Breast epithelium (tissue), 4 donors: ENCODE measurements around the gene RIOX2. TPM values are rescaled to one million over a fixed set of nuclear protein-coding genes. Genes with fewer than 3 reads are reported as not detected.

ENCODE experiments used
- DNase-seq, 2 donors: peaks; one replicate each; pipeline ENCODE4 v3.0.0-alpha.2; 2019; ENCODE audit warnings: low spot score in 2 of 2
- H3K27ac ChIP-seq, 2 donors: fragments of 200-600 bp; sonication (generic) in 1 of 2; one replicate each; pipeline ENCODE4 v1.5.1; 2016 to 2019; ENCODE audit warnings: mild to moderate bottlenecking in 1 of 2
- H3K27me3 ChIP-seq, 2 donors: fragments of 200-600 bp; sonication (generic) in 1 of 2; one replicate each; pipeline versions ENCODE4 v1.5.1 to v1.6.0; 2017 to 2019; ENCODE audit warnings: control low read depth in 1 of 2, mild to moderate bottlenecking in 1 of 2
- H3K36me3 ChIP-seq: fragments of 200-600 bp; one replicate; pipeline ENCODE4 v1.5.1; 2019
- H3K4me1 ChIP-seq, 2 donors: fragments of 200-600 bp; sonication (generic); one replicate each; pipeline ENCODE4 v1.5.1; 2016 to 2019; ENCODE audit warnings: control low read depth in 1 of 2
- H3K4me3 ChIP-seq, 3 donors: fragments of 200-600 bp; sonication (generic); 1 replicate in 2 of 3; 2 replicates in 1 of 3; pipeline ENCODE4 v1.5.1; 2016 to 2019; ENCODE audit warnings: mild to moderate bottlenecking in 3 of 3, moderate library complexity in 2 of 3
- H3K9me3 ChIP-seq, 2 donors: fragments of 200-600 bp; sonication (generic) in 1 of 2; one replicate each; pipeline ENCODE4 v1.5.1; 2016 to 2019; ENCODE audit warnings: control low read depth in 1 of 2
- POLR2A ChIP-seq: fragments of 450-650 bp; IDR thresholded peaks from one replicate; pipeline ENCODE4 v1.6.1; 2016; ENCODE audit warnings: antibody characterized with exemption, mild to moderate bottlenecking, moderate library complexity
- POLR2AphosphoS5 ChIP-seq, 3 donors: sonication (generic); formaldehyde crosslinking; IDR thresholded peaks; one replicate each; pipeline ENCODE4 v1.6.1; 2017; ENCODE audit warnings: antibody characterized with exemption in 3 of 3
- intact Hi-C: fragments of 100-400 bp; cut with DNase I; formaldehyde crosslinking; loops from one replicate; pipeline ENCODE4 v1.15.1; 2023; ENCODE audit warnings: low total_unique reads
- total RNA-seq, 3 donors: library from RNA; depleted of rRNA; stranded (reverse); fragments of >200 nt; gene quantifications; one replicate each; pipeline ENCODE4 v1.1.0, GENCODE V29; 2016
- TF ChIP-seq, protein P1 (sequence below), 3 donors: fragments of 450-650 bp; IDR thresholded peaks; one replicate each; pipeline ENCODE4 v1.5.1; 2016 to 2017; ENCODE audit warnings: antibody characterized with exemption in 3 of 3, mild to moderate bottlenecking in 3 of 3, moderate library complexity in 3 of 3

The RIOX2 gene
- total RNA-seq, 3 donors from 2014 or later = 22.9 to 32.4 (median 28.5) TPM

- Histone ChIP-seq H3K9me3 (no peaks in the 10 kb centered on the region), H3K27ac (no peak overlapping the region), H3K4me1 (no peaks in the 10 kb centered on the region), H3K4me3 (no peak overlapping the region), H3K27me3 (no peaks in the 10 kb centered on the region), H3K36me3 (no peaks in the 10 kb centered on the region)
- intact Hi-C loops = no loop called here
- TF ChIP-seq POLR2A (no peak), POLR2AphosphoS5 (IDR thresholded peaks at IDR 0.05) (no peak)
- TF ChIP-seq, protein P1, sequence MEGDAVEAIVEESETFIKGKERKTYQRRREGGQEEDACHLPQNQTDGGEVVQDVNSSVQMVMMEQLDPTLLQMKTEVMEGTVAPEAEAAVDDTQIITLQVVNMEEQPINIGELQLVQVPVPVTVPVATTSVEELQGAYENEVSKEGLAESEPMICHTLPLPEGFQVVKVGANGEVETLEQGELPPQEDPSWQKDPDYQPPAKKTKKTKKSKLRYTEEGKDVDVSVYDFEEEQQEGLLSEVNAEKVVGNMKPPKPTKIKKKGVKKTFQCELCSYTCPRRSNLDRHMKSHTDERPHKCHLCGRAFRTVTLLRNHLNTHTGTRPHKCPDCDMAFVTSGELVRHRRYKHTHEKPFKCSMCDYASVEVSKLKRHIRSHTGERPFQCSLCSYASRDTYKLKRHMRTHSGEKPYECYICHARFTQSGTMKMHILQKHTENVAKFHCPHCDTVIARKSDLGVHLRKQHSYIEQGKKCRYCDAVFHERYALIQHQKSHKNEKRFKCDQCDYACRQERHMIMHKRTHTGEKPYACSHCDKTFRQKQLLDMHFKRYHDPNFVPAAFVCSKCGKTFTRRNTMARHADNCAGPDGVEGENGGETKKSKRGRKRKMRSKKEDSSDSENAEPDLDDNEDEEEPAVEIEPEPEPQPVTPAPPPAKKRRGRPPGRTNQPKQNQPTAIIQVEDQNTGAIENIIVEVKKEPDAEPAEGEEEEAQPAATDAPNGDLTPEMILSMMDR (IDR thresholded peaks at IDR 0.05) = no peak
- DNase-seq = no peak
These were observed 26.9 kb upstream of the RIOX2 start for GRCh38 chr3:97999103-97999502.

- no peak for TF ChIP-seq POLR2A
- TF ChIP-seq POLR2AphosphoS5 (IDR thresholded peaks at IDR 0.05) = no peak
- TF ChIP-seq, protein P1 (IDR thresholded peaks at IDR 0.05) = no peak
- Histone ChIP-seq H3K36me3 (no peaks in the 10 kb centered on the region), H3K27ac (no peak overlapping the region), H3K27me3 (no peaks in the 10 kb centered on the region), H3K4me1 (no peaks in the 10 kb centered on the region), H3K4me3 (no peak overlapping the region), H3K9me3 (no peaks in the 10 kb centered on the region)
- no peak for DNase-seq
- intact Hi-C loops = no loop called here
These were observed 24.8 kb upstream of the RIOX2 start for GRCh38 chr3:97996988-97997387.

- intact Hi-C loops = no loop called here
- no peak overlapping the region for H3K27ac ChIP-seq
- no peaks in the 10 kb centered on the region for H3K9me3 ChIP-seq
- TF ChIP-seq, protein P1 (IDR thresholded peaks at IDR 0.05) = no peak
- TF ChIP-seq POLR2A (no peak), POLR2AphosphoS5 (IDR thresholded peaks at IDR 0.05) (no peak)
- no peaks in the 10 kb centered on the region for H3K36me3 ChIP-seq
- no peaks in the 10 kb centered on the region for H3K27me3 ChIP-seq
- H3K4me3 ChIP-seq = no peak overlapping the region
- no peaks in the 10 kb centered on the region for H3K4me1 ChIP-seq
- no peak for DNase-seq
These were observed 22.2 kb upstream of the RIOX2 start for GRCh38 chr3:97994328-97994945.

DNA sequence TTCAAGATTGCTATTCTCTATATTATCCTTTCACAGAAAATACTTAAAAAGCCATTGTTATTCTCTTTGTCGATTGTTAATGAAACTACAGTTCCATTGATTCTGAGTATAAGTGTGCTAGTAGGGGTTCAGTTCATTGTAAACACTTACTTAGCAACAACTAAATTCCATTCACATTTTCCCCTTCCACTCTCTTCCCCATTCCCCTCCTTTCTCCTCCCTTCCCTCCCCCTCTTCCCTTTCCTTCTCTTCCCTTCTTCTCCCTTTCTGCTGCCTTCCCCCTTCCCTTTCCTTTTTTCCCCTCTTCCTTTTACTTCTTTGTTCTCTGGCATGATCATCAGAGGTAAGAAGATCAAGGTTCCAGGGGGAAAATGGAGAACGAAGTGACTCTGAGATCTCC, 21.3 kb upstream of the RIOX2 start:
- Histone ChIP-seq H3K27me3 (no peaks in the 10 kb centered on the region), H3K9me3 (no peaks in the 10 kb centered on the region), H3K4me3 (no peak overlapping the region), H3K4me1 (no peaks in the 10 kb centered on the region), H3K27ac (no peak overlapping the region), H3K36me3 (no peaks in the 10 kb centered on the region)
- no peak for TF ChIP-seq POLR2AphosphoS5 (IDR thresholded peaks at IDR 0.05)
- TF ChIP-seq, protein P1 (IDR thresholded peaks at IDR 0.05) = no peak
- TF ChIP-seq POLR2A = no peak
- no peak for DNase-seq
- intact Hi-C loops = no loop called here

- no peaks in the 10 kb centered on the region for H3K36me3 ChIP-seq
- H3K4me1 ChIP-seq = no peaks in the 10 kb centered on the region
- H3K4me3 ChIP-seq = no peak overlapping the region
- H3K27ac ChIP-seq = no peak overlapping the region
- no peaks in the 10 kb centered on the region for H3K9me3 ChIP-seq
- no peaks in the 10 kb centered on the region for H3K27me3 ChIP-seq
- no peak for DNase-seq
- intact Hi-C loops = no loop called here
- TF ChIP-seq, protein P1 (IDR thresholded peaks at IDR 0.05) = no peak
- TF ChIP-seq POLR2A (no peak), POLR2AphosphoS5 (IDR thresholded peaks at IDR 0.05) (no peak)
These were observed 20.4 kb upstream of the RIOX2 start for GRCh38 chr3:97992547-97993173.
